GM23338 (cell line): ENCODE data around the gene RTKN. TPM values are rescaled to one million over a fixed set of nuclear protein-coding genes. Genes with fewer than 3 reads are reported as not detected.
A peak's percentile ranks its signal among the peaks of the same experiment; 100 is the strongest.

Experiments
- ATAC-seq: fragments of 200-7000 bp; cut with Tn5 transposase; 3 replicates; pipeline ENCODE4 v1.9.1; 2020
- DNase-seq: peaks from one replicate; pipeline ENCODE4 v3.0.0-alpha.2; 2015; ENCODE audit warnings: low spot score
- H2AFZ ChIP-seq: fragments of 200-600 bp; sonication (generic); 2 replicates; pipeline ENCODE4 v1.8.0; 2016; ENCODE audit warnings: antibody characterized with exemption, mild to moderate bottlenecking, moderate library complexity
- H3F3A ChIP-seq: fragments of 200-600 bp; sonication (generic); replicated peaks from 2 replicates; pipeline ENCODE4 v1.8.0; 2017; ENCODE audit warnings: antibody characterized with exemption, mixed run types, low read depth
- H3K27ac ChIP-seq: fragments of 200-600 bp; sonication (generic); 2 replicates; pipeline ENCODE4 v1.6.1; 2016; ENCODE audit warnings: low read depth
- H3K27me3 ChIP-seq: fragments of 200-600 bp; sonication (generic); 2 replicates; pipeline ENCODE4 v1.8.0; 2016; ENCODE audit warnings: mild to moderate bottlenecking, mixed run types, moderate library complexity; ENCODE audit not compliant: insufficient read depth
- H3K36me3 ChIP-seq: fragments of 200-600 bp; sonication (generic); 2 replicates; pipeline ENCODE4 v1.8.0; 2016; ENCODE audit warnings: mild to moderate bottlenecking; ENCODE audit not compliant: insufficient read depth
- H3K4me1 ChIP-seq: fragments of 200-600 bp; sonication (generic); 2 replicates; pipeline ENCODE4 v1.8.0; 2016; ENCODE audit warnings: mild to moderate bottlenecking, moderate library complexity; ENCODE audit not compliant: insufficient read depth
- H3K4me2 ChIP-seq: fragments of 200-600 bp; sonication (generic); 2 replicates; pipeline ENCODE4 v1.7.1; 2017; ENCODE audit warnings: mixed run types
- H3K4me3 ChIP-seq: fragments of 200-600 bp; sonication (generic); 2 replicates; pipeline ENCODE4 v1.6.1; 2016; ENCODE audit warnings: mixed run types
- H3K79me2 ChIP-seq: fragments of 200-600 bp; sonication (generic); replicated peaks from 2 replicates; pipeline ENCODE4 v1.8.0; 2017; ENCODE audit warnings: mild to moderate bottlenecking; ENCODE audit not compliant: insufficient read depth
- H3K9me2 ChIP-seq: fragments of 200-600 bp; sonication (generic); 2 replicates; pipeline ENCODE4 v1.8.0; 2017; ENCODE audit not compliant: insufficient read depth
- H4K20me1 ChIP-seq: fragments of 200-600 bp; sonication (generic); replicated peaks from 2 replicates; pipeline ENCODE4 v1.8.0; 2017; ENCODE audit warnings: mild to moderate bottlenecking; ENCODE audit not compliant: insufficient read depth
- H3K27ac Mint-ChIP-seq: 2 replicates; pipeline ENCODE4 v1.8.0; 2020; ENCODE audit warnings: inconsistent platforms, mild to moderate bottlenecking, moderate library complexity, mixed read lengths
- H3K27me3 Mint-ChIP-seq: 3 replicates; pipeline ENCODE4 v1.8.0; 2022; ENCODE audit warnings: low read depth, mild to moderate bottlenecking, moderate library complexity, mixed read lengths, inconsistent platforms; ENCODE audit not compliant: insufficient read depth, poor library complexity
- H3K36me3 Mint-ChIP-seq: 3 replicates; pipeline ENCODE4 v1.8.0; 2021; ENCODE audit warnings: low read depth, mild to moderate bottlenecking, inconsistent platforms, moderate library complexity, mixed read lengths
- H3K4me1 Mint-ChIP-seq: 3 replicates; pipeline ENCODE4 v1.8.0; 2020; ENCODE audit warnings: mild to moderate bottlenecking, inconsistent platforms, mixed read lengths
- H3K4me3 Mint-ChIP-seq: 3 replicates; pipeline ENCODE4 v1.8.0; 2021; ENCODE audit warnings: moderate library complexity, mild to moderate bottlenecking, inconsistent platforms, mixed read lengths
- H3K9me3 Mint-ChIP-seq: 3 replicates; pipeline ENCODE4 v1.8.0; 2020; ENCODE audit warnings: moderate library complexity, mild to moderate bottlenecking, inconsistent platforms, mixed read lengths
- CREB1 ChIP-seq: fragments of 250-450 bp; sonication (Bioruptor Pico); IDR thresholded peaks from 2 replicates; pipeline ENCODE4 v1.5.0; 2020; ENCODE audit warnings: low read depth, mild to moderate bottlenecking, moderate library complexity
- CTCF ChIP-seq, 2 experiments: fragments of 200-600 bp in 1 of 2; sonication (generic) in 1 of 2; conservative IDR thresholded peaks; 2 replicates each; pipeline versions ENCODE4 v1.5.1 to v1.6.1; 2016 to 2017; ENCODE audit warnings: antibody characterized with exemption in 2 of 2, low read depth in 2 of 2, mild to moderate bottlenecking in 2 of 2, moderate library complexity in 1 of 2
- ETS1 ChIP-seq: IDR thresholded peaks from 2 replicates; pipeline ENCODE4 v1.6.1; 2016; ENCODE audit warnings: antibody characterized with exemption
- EZH2phosphoT487 ChIP-seq: fragments of 200-600 bp; sonication (generic); IDR thresholded peaks from one replicate; pipeline ENCODE4 v1.8.1; 2018; ENCODE audit warnings: antibody characterized with exemption; ENCODE audit not compliant: unreplicated experiment
- POLR2AphosphoS5 ChIP-seq: IDR thresholded peaks from 2 replicates; pipeline ENCODE4 v1.6.1; 2016; ENCODE audit warnings: antibody characterized with exemption, low read depth
- STAT1 ChIP-seq: IDR thresholded peaks from one replicate; pipeline ENCODE4 v1.6.1; 2016; ENCODE audit warnings: antibody characterized with exemption; ENCODE audit not compliant: unreplicated experiment
- ZNF114 ChIP-seq: fragments of 250-450 bp; sonication (Bioruptor Pico); IDR thresholded peaks from 2 replicates; pipeline ENCODE4 v1.5.0; 2020; ENCODE audit warnings: mild to moderate bottlenecking, moderate library complexity
- ZNF331 ChIP-seq: fragments of 250-450 bp; sonication (Bioruptor Pico); IDR thresholded peaks from 2 replicates; pipeline ENCODE4 v1.5.0; 2020; ENCODE audit warnings: low read depth, mild to moderate bottlenecking, moderate library complexity
- ZNF462 ChIP-seq: fragments of 250-450 bp; sonication (Bioruptor Pico); IDR thresholded peaks from 2 replicates; pipeline ENCODE4 v1.5.0; 2020; ENCODE audit warnings: mild to moderate bottlenecking, moderate library complexity
- polyA plus RNA-seq: library from polyadenylated mRNA; unstranded; fragments of >200 nt; fragmentation: Nextera tagmentation; extraction: Ambion mirVana; gene quantifications from 2 replicates; pipeline ENCODE4 v1.2.1, GENCODE V29; 2016
- total RNA-seq: library from RNA; depleted of rRNA; stranded (reverse); fragments of >200 nt; shearing (Covaris generic); gene quantifications from 2 replicates; pipeline ENCODE4 v1.2.3, GENCODE V29; 2014

Gene RTKN
- total and polyA plus RNA-seq, 2 experiments from 2014 or later = 24.5 to 50.0 TPM

DNA sequence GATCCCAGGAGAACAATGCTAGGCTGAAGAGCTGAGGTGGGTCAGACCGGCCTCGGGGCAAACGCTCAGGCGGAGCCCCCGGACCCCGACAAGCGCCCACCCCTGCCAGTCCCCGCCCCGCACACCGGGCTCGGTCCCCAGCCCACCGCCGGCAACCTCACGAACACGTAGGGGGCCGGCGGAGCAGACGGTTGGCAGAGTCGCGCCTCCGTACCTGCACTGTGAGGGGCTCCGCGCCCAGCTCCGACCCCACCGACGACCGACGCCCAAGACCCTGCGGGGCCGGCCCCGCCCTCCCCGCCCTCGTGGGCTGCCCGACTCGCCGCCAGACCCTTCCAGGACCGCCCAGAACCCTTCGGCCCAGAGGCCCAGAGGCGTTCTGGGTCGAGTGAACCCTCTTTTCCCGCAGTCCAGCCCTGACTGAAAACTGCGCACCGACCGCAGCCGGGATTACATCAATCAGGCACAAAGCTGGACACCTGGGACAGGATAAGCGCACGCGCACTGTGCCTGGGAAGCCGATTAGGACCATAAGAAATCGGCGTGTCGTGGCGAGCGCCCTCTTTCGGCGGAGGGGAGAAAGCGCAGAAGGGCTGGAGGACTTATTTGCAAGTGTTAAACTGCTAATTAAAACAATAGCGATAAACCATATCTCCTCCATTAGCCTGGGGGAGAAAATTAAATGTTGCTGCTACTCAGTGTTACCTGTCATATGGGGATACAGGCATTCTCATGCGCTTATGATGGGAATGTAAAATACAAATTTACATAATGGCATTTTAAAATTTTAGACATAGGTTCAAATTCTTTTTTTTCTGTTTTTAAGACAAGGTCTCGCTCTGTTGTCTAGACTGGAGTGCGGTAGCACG lies 49.9 kb downstream of the RTKN start:
- TF ChIP-seq ETS1 (no peak; the same call in 1 of the 2 replicates), ZNF331 (CRISPR knock-in tag) (no peak), ZNF114 (CRISPR knock-in tag) (no peak), POLR2AphosphoS5 (peak; percentile 92), CREB1 (CRISPR knock-in tag) (peak; percentile 66), STAT1 (no peak), CTCF (conservative IDR thresholded peaks at IDR 0.05; ENCODE audit: low read depth in 2 of 2) (peak; percentile 96 to 98)
- peak overlapping the region; percentile 86 for H3K27ac ChIP-seq
- Mint-ChIP-seq H3K27ac (peak overlapping the region; percentile 99), H3K36me3 (no peaks in the 10 kb centered on the region), H3K4me3 (peak overlapping the region; percentile 88), H3K4me1 (peaks cover 10% of the 10 kb centered on the region; the same call in 2 of the 3 replicates), H3K27me3 (peaks cover 5% of the 10 kb centered on the region), H3K9me3 (no peaks in the 10 kb centered on the region)
- ATAC-seq = peak; percentile 92
- no peaks in the 10 kb centered on the region for H3K36me3 ChIP-seq
- DNase-seq = peak; percentile 95
- peak overlapping the region; percentile 83 for H3K4me2 ChIP-seq
- H3K79me2 ChIP-seq = peaks cover 45% of the 10 kb centered on the region
- no peaks in the 10 kb centered on the region for H3K9me2 ChIP-seq
- H2AFZ ChIP-seq = peak overlapping the region; percentile 77
- no peaks in the 10 kb centered on the region for H3K27me3 ChIP-seq
- H3K4me1 ChIP-seq = peaks cover 12% of the 10 kb centered on the region
- peak overlapping the region; percentile 89 for H3K4me3 ChIP-seq
- H4K20me1 ChIP-seq = peaks cover 25% of the 10 kb centered on the region
- H3F3A ChIP-seq = no peaks in the 10 kb centered on the region

DNA sequence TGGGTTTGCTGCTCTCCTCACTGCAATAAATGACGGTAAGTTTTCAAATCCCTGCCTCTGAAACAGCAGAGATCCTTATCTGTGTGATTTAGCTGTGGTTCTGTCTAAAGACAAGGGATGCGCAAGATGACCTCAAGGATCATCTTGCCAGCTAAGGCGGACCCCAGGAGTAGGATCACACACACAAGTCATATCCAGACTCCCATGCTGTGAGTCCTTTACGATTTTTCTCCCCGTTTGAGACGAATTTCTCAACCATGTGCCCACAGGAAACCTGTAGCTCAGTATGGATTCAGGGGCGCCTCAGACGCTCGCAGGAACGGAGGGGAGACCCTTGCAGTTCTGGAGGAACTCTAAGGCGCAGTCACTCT lies 50.5 kb downstream of the RTKN start:
- H3F3A ChIP-seq = no peaks in the 10 kb centered on the region
- Mint-ChIP-seq H3K4me3 (peak overlapping the region; percentile 88), H3K9me3 (no peaks in the 10 kb centered on the region), H3K4me1 (peaks cover 10% of the 10 kb centered on the region; the same call in 2 of the 3 replicates), H3K36me3 (no peaks in the 10 kb centered on the region), H3K27ac (peak overlapping the region; percentile 93), H3K27me3 (peaks cover 5% of the 10 kb centered on the region)
- no peaks in the 10 kb centered on the region for H3K9me2 ChIP-seq
- H3K36me3 ChIP-seq = no peaks in the 10 kb centered on the region
- H3K79me2 ChIP-seq = peaks cover 51% of the 10 kb centered on the region
- H3K27me3 ChIP-seq = no peaks in the 10 kb centered on the region
- DNase-seq = no peak
- H3K27ac ChIP-seq = no peak overlapping the region; the same call in 1 of the 2 replicates
- H3K4me3 ChIP-seq = peak overlapping the region; percentile 89
- H3K4me2 ChIP-seq = peak overlapping the region; percentile 83
- H3K4me1 ChIP-seq = peaks cover 12% of the 10 kb centered on the region
- peak; percentile 39 for ATAC-seq
- H4K20me1 ChIP-seq = peaks cover 25% of the 10 kb centered on the region
- H2AFZ ChIP-seq = peak overlapping the region; percentile 77
- TF ChIP-seq ZNF462 (CRISPR knock-in tag) = no peak
- TF ChIP-seq POLR2AphosphoS5 = no peak
- TF ChIP-seq EZH2phosphoT487 = no peak
